Karpas-422 (cell line): Measurements from ENCODE around the gene SEMA3F. TPM values are rescaled to one million over a fixed set of nuclear protein-coding genes. Genes with fewer than 3 reads are reported as not detected.

Experiments used
- DNase-seq: peaks from one replicate; pipeline ENCODE4 v3.0.0-alpha.2; 2015
- H2AFZ ChIP-seq: fragments of 200-600 bp; sonication (generic); 2 replicates; pipeline ENCODE4 v1.6.1; 2014; ENCODE audit warnings: antibody characterized with exemption, low read length, mixed read lengths
- H3K27ac ChIP-seq: fragments of 200-600 bp; sonication (generic); 2 replicates; pipeline ENCODE4 v1.5.1; 2014; ENCODE audit warnings: mild to moderate bottlenecking, low read length, moderate library complexity
- H3K27me3 ChIP-seq: fragments of 200-600 bp; sonication (generic); 2 replicates; pipeline ENCODE4 v1.6.1; 2014; ENCODE audit warnings: low read length, mixed read lengths
- H3K36me3 ChIP-seq: fragments of 200-600 bp; sonication (generic); 2 replicates; pipeline ENCODE4 v1.6.1; 2014; ENCODE audit warnings: low read length, mixed read lengths; ENCODE audit not compliant: insufficient read depth
- H3K4me1 ChIP-seq: fragments of 200-600 bp; sonication (generic); 2 replicates; pipeline ENCODE4 v1.6.1; 2014; ENCODE audit warnings: mild to moderate bottlenecking, low read length, mixed read lengths
- H3K4me2 ChIP-seq: fragments of 200-600 bp; sonication (generic); 2 replicates; pipeline ENCODE4 v1.6.1; 2014; ENCODE audit warnings: low read length, low read depth, mild to moderate bottlenecking; ENCODE audit not compliant: poor library complexity, severe bottlenecking
- H3K4me3 ChIP-seq: fragments of 200-600 bp; sonication (generic); 2 replicates; pipeline ENCODE4 v1.5.1; 2014; ENCODE audit warnings: mild to moderate bottlenecking, antibody characterized with exemption, low read length, mixed read lengths
- H3K79me2 ChIP-seq: fragments of 200-600 bp; sonication (generic); 2 replicates; pipeline ENCODE4 v1.6.1; 2014; ENCODE audit warnings: mild to moderate bottlenecking, low read length, mixed read lengths
- H3K9ac ChIP-seq: fragments of 200-600 bp; sonication (generic); 2 replicates; pipeline ENCODE4 v1.6.0; 2014; ENCODE audit warnings: low read length
- H3K9me2 ChIP-seq: fragments of 200-600 bp; sonication (generic), shearing (Covaris generic); replicated peaks from 2 replicates; pipeline ENCODE4 v1.6.0; 2014; ENCODE audit warnings: mild to moderate bottlenecking, low read length, moderate library complexity; ENCODE audit not compliant: insufficient read depth
- H3K9me3 ChIP-seq: fragments of 300-700, 200-600 bp; sonication (generic); 2 replicates; pipeline ENCODE4 v1.6.1; 2014; ENCODE audit warnings: low read length, mixed read lengths
- H4K20me1 ChIP-seq: fragments of 200-600 bp; sonication (generic); 2 replicates; pipeline ENCODE4 v1.6.1; 2014; ENCODE audit warnings: mild to moderate bottlenecking, antibody characterized with exemption, low read length, low read depth; ENCODE audit not compliant: insufficient read depth
- total RNA-seq: library from RNA; depleted of rRNA; stranded (reverse); fragments of >200 nt; shearing (Covaris generic); gene quantifications from 2 replicates; pipeline ENCODE4 v1.2.3, GENCODE V29; 2014; ENCODE audit warnings: low replicate concordance

SEMA3F gene
- total RNA-seq, 1 experiment from 2014 or later: not detected

DNA sequence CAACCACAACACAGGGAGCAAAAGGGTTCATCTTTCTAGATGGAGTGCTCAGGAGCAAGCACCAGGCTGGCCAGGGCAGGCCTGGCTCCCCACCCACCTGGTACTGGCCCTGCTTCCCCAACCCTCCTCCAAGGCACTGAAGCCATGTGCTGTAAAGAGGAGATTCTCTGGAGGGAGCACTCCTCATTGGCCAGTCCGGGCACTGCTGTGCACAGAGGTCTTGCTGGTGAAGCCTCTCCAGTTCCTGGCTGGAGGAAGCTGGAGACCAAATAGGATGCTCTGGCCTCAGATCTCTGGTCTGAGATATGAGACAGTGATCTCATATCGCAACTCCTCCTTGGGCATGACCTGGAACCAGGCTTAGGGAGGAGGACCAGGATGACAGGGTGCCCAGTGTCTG, 7.7 kb upstream of the SEMA3F start:
- H3K4me2 ChIP-seq: no peak overlapping the region
- no peaks in the 10 kb centered on the region for H3K4me1 ChIP-seq
- H3K27me3 ChIP-seq: no peaks in the 10 kb centered on the region
- H3K36me3 ChIP-seq: no peaks in the 10 kb centered on the region
- no peak for DNase-seq
- no peaks in the 10 kb centered on the region for H3K79me2 ChIP-seq
- no peaks in the 10 kb centered on the region for H3K9me3 ChIP-seq
- no peaks in the 10 kb centered on the region for H4K20me1 ChIP-seq
- H3K27ac ChIP-seq: no peak overlapping the region
- H3K9ac ChIP-seq: no peak overlapping the region
- H3K9me2 ChIP-seq: no peaks in the 10 kb centered on the region
- H2AFZ ChIP-seq: no peak overlapping the region
- H3K4me3 ChIP-seq: no peak overlapping the region

DNA sequence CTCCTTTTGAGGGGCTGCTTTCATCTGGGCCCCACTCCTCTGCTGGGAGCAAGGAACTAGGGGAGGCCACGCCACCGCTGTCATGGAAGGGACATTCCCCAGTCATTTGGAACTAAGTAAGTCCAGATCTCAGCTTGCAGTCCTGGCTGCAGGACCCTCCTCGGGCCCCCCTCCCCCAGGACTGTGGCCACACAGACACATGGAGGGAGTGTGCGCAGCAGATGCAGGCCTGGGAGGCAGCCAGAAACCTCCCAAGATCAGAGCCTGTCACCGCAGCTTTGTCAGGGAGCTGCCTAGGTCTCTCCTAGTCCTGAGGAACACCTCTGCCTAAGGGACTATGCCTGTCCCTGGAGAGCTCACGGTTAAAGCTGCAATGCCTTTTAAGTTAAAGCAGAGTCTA, 7.3 kb upstream of the SEMA3F start:
- no peak overlapping the region for H3K4me2 ChIP-seq
- H3K9ac ChIP-seq: no peak overlapping the region
- H3K27ac ChIP-seq: no peak overlapping the region
- no peak overlapping the region for H2AFZ ChIP-seq
- no peaks in the 10 kb centered on the region for H3K36me3 ChIP-seq
- no peak for DNase-seq
- H3K79me2 ChIP-seq: no peaks in the 10 kb centered on the region
- no peaks in the 10 kb centered on the region for H3K4me1 ChIP-seq
- H3K4me3 ChIP-seq: no peak overlapping the region
- H3K27me3 ChIP-seq: no peaks in the 10 kb centered on the region
- H3K9me3 ChIP-seq: no peaks in the 10 kb centered on the region
- H4K20me1 ChIP-seq: no peaks in the 10 kb centered on the region
- H3K9me2 ChIP-seq: no peaks in the 10 kb centered on the region

DNA sequence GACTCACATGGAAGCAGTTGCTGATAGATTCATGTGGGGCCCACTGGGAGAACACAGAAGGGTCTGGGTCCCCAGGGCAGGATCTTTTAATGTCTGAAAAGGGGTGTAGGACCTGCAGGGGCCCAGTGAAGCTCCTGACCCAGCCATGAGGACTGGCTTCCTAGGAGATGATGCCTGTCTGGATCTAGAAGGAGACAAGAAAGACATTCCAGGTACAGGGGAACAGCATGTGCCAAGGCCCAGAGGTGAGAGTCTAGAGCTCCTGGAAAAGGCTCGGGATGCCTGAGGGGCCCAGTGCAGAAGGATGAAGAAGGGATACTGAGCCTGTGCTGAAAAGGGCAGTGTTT, 4.7 kb upstream of the SEMA3F start:
- H4K20me1 ChIP-seq: no peaks in the 10 kb centered on the region
- no peak overlapping the region for H3K4me2 ChIP-seq
- no peak overlapping the region for H2AFZ ChIP-seq
- H3K4me1 ChIP-seq: peaks cover 5% of the 10 kb centered on the region
- H3K9ac ChIP-seq: no peak overlapping the region
- H3K9me2 ChIP-seq: no peaks in the 10 kb centered on the region
- no peaks in the 10 kb centered on the region for H3K27me3 ChIP-seq
- no peaks in the 10 kb centered on the region for H3K79me2 ChIP-seq
- DNase-seq: no peak
- no peak overlapping the region for H3K27ac ChIP-seq
- no peak overlapping the region for H3K4me3 ChIP-seq
- no peaks in the 10 kb centered on the region for H3K36me3 ChIP-seq
- no peaks in the 10 kb centered on the region for H3K9me3 ChIP-seq

DNA sequence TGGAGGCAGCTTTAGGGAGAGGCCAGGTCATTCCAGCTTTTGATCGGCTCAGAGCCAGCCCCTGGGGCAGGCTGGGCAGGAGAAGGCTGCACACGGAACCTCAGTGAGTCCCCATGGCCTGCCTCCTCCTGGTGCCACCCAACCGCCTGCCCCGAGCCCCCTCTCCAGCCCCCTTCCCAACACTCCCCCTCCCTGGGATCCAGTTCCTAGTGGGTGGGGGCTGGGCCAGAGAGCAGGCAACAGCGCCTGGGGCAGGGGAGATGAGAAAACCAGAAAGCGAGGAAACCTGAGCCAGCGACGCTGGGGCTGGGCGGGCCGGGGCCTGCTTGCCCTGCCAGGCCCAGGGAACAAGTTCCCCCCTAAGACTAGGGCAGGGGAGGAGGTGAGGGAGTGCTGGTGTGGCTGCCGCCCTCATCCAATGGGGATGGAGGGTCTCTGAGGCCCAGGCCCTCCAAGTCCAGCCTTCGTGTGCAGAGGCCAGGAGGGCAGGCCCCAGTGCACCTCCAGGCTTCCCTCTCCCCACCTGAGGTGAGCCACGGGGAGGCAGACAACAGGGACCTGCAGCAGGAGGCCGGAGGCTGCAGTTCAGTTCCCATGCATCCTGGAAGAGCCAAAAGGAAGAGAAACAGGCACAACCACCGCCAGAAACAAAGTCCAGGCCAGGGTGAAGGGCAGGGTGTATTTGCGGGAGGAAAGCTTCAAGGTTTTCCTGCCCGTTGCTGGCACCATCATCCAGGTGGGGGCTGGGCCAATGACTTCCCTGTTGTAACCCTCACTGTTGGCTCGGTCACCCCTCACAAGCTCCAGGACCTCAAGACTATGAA, 4.0 kb upstream of the SEMA3F start:
- no peaks in the 10 kb centered on the region for H3K36me3 ChIP-seq
- no peak overlapping the region for H3K4me3 ChIP-seq
- H3K79me2 ChIP-seq: no peaks in the 10 kb centered on the region
- no peaks in the 10 kb centered on the region for H3K27me3 ChIP-seq
- no peak overlapping the region for H2AFZ ChIP-seq
- DNase-seq: no peak
- peaks cover 5% of the 10 kb centered on the region for H3K4me1 ChIP-seq
- H3K9ac ChIP-seq: no peak overlapping the region
- H3K27ac ChIP-seq: no peak overlapping the region
- no peaks in the 10 kb centered on the region for H3K9me2 ChIP-seq
- H3K9me3 ChIP-seq: no peaks in the 10 kb centered on the region
- peaks cover 6% of the 10 kb centered on the region for H4K20me1 ChIP-seq
- H3K4me2 ChIP-seq: no peak overlapping the region

DNA sequence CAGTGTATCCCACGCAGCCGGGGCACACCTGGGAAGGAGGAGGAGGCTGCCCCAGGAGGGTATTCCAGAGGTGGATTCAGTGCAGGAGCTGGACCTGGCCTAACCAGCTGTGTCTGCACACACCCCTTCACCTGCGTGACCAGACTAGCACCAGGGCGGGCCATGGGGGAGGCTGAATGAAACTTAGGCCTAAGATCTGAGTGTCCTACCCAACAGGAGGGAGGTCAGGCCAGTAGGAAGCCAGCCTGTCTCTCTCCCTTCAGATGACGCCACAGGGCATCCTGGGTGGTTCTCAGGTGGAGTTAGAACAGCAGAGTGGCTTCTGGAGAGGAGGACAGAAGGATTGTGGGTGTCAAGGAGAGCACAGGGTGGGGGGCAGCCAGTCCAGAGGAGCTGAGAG, 3.4 kb upstream of the SEMA3F start:
- no peak for DNase-seq
- no peak overlapping the region for H3K4me2 ChIP-seq
- H3K9ac ChIP-seq: no peak overlapping the region
- H3K27me3 ChIP-seq: no peaks in the 10 kb centered on the region
- no peak overlapping the region for H3K27ac ChIP-seq
- H3K36me3 ChIP-seq: no peaks in the 10 kb centered on the region
- H4K20me1 ChIP-seq: peaks cover 9% of the 10 kb centered on the region
- peaks cover 5% of the 10 kb centered on the region for H3K4me1 ChIP-seq
- H3K9me2 ChIP-seq: no peaks in the 10 kb centered on the region
- H3K79me2 ChIP-seq: no peaks in the 10 kb centered on the region
- H3K9me3 ChIP-seq: no peaks in the 10 kb centered on the region
- H3K4me3 ChIP-seq: no peak overlapping the region
- no peak overlapping the region for H2AFZ ChIP-seq

DNA sequence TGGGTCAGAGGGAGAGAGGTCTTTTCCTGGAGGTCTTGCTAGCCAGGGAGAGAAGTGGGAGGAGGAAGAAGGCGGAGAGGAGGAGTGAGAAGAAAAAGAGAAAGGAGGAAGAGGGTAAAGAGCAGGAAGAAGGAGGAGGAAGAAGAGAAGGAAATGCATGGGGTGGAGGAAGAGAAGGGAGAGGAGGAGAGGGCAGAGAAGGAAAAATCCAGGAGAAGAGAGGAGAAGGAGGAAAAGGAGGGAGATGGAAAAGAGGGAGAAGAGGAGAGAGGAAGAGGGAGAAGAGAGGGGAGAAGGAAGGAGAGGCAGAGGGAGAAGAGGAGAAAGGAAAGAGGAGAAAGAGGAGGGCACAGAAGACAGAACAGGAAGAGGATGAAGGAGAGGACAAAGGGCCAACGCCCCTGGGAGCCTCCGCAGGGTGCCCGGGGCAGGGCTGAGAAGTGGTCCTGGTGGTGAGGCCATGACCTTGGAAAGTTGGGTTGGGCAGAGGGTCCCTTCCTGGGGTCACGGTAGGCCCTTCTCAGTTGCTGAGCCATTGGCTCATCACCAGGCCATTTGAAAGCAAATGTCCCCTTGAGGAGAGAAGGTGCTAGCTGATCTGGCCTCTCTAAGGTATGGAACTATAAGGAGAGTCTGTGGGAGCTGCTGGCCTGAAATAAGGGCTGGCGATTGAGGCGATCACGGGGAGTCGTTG, 1.2 kb upstream of the SEMA3F start:
- no peaks in the 10 kb centered on the region for H3K9me2 ChIP-seq
- H3K27me3 ChIP-seq: no peaks in the 10 kb centered on the region

DNA sequence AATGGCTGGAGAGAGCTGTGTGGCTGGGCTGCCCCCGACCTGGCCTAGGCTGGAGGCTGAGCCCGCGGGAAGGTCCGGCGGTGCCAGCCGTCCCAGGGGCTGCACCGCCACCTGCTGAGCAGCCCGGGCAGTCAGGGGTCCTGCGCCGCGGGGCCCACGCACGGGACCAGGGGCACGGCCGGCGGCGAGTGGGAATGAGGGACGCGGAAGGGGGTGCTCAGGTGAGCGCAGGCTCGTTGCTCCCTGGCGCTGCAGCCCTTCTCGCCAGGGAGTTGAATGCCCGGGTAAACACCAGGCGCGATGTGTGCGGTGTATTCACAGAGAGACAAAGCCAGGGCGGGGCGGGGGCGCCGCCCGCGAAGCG, 666 bp upstream of the SEMA3F start:
- 0 out of 2 replicates have a peak overlapping the region, but pooled peaks have one; percentile 29 for H3K9ac ChIP-seq
- H3K4me3 ChIP-seq: peak overlapping the region; percentile 59; the same call in 1 of the 2 replicates
- no peaks in the 10 kb centered on the region for H3K36me3 ChIP-seq
- H3K4me1 ChIP-seq: peaks cover 5% of the 10 kb centered on the region
- peaks cover 9% of the 10 kb centered on the region for H4K20me1 ChIP-seq
- no peaks in the 10 kb centered on the region for H3K27me3 ChIP-seq
- peak overlapping the region; percentile 73 for H3K4me2 ChIP-seq
- no peaks in the 10 kb centered on the region for H3K9me2 ChIP-seq
- DNase-seq: no peak
- H3K9me3 ChIP-seq: no peaks in the 10 kb centered on the region
- H3K79me2 ChIP-seq: no peaks in the 10 kb centered on the region
- no peak overlapping the region for H2AFZ ChIP-seq
- H3K27ac ChIP-seq: no peak overlapping the region

More for the DNA sequence above, 1.2 kb upstream of the SEMA3F start:
- Histone ChIP-seq H2AFZ (no peak overlapping the region), H4K20me1 (peaks cover 9% of the 10 kb centered on the region), H3K27ac (no peak overlapping the region), H3K4me1 (peaks cover 5% of the 10 kb centered on the region), H3K9ac (0 out of 2 replicates have a peak overlapping the region, but pooled peaks have one; percentile 29), H3K79me2 (no peaks in the 10 kb centered on the region), H3K36me3 (no peaks in the 10 kb centered on the region), H3K4me2 (peak overlapping the region; percentile 73), H3K9me3 (no peaks in the 10 kb centered on the region), H3K4me3 (peak overlapping the region; percentile 59; the same call in 1 of the 2 replicates)
- no peak for DNase-seq

DNA sequence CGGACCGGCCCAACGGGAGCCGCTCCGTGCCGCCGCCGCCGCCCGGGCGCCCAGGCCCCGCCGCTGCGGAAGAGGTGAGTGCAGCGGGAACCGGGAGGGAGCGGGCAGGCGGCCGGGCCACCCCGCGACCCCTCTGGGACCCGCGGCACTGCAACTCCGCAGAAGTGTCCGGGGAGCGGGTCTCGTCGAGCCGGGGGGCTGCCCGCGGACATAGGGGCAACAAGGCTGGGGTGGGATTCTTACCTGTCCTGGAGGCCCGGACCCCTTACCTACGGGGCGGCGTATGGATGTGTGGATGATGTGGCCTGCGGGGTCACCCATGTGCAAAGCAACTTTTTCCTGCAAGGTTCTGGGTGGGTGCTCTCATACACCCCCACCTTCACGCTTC, 361 bp downstream of the SEMA3F start:
- DNase-seq: no peak
- Histone ChIP-seq H3K27me3 (no peaks in the 10 kb centered on the region), H3K4me3 (no peak overlapping the region), H3K4me2 (no peak overlapping the region), H2AFZ (no peak overlapping the region), H3K27ac (no peak overlapping the region), H3K9me3 (no peaks in the 10 kb centered on the region), H4K20me1 (peaks cover 9% of the 10 kb centered on the region), H3K9ac (no peak overlapping the region), H3K9me2 (no peaks in the 10 kb centered on the region), H3K4me1 (peaks cover 5% of the 10 kb centered on the region), H3K79me2 (no peaks in the 10 kb centered on the region), H3K36me3 (no peaks in the 10 kb centered on the region)
